PFSK-1 (cell line): ENCODE data around the gene NDUFV1.

Source experiments
- POLR2AphosphoS5 ChIP-seq: IDR thresholded peaks from 2 replicates; pipeline ENCODE4 v1.6.1; 2012; ENCODE audit warnings: low read depth, mild to moderate bottlenecking, control low read depth, low read length, moderate library complexity
- TAF1 ChIP-seq: IDR thresholded peaks from 2 replicates; pipeline ENCODE4 v1.6.1; 2012; ENCODE audit warnings: low read length, control low read depth, borderline replicate concordance; ENCODE audit not compliant: insufficient read depth

DNA sequence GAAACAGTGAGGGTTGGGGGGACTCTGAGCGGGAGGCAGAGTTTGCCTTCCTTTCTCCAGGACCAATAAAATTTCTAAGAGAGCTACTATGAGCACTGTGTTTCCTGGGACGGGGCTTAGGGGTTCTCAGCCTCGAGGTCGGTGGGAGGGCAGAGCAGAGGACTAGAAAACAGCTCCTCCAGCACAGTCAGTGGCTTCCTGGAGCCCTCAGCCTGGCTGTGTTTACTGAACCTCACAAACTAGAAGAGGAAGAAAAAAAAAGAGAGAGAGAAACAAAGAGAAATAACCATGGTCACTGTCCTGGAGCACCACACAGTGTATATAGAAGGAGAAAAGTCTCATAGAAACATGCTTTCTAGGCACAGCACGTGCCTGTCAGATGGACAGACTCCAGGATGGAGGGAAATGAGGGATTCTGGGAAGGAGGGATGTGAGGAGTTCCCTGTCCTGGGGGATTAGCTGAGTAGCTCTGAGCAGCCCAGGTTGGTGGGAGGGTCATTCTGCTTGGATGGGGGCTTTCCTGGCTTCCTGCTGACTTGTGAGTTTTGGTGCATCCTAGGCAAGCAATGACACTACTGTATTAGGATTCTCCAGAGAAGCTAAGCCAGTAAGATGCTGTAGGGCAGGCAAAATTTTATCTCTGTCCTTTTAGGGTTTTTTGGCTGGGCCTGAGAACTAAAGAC, 20.0 kb upstream of the NDUFV1 start:
- TF ChIP-seq TAF1 (no peak), POLR2AphosphoS5 (peak; percentile 46; the same call in 1 of the 2 replicates)
